Measurements from ENCODE around the gene KCNMB1. TPM values are rescaled to one million over a fixed set of nuclear protein-coding genes. Genes with fewer than 3 reads are reported as not detected.

The KCNMB1 gene
- total and polyA plus RNA-seq, 7 experiments from 2014 or later: 0.48 to 5.6 TPM; not detected in 5

DNA sequence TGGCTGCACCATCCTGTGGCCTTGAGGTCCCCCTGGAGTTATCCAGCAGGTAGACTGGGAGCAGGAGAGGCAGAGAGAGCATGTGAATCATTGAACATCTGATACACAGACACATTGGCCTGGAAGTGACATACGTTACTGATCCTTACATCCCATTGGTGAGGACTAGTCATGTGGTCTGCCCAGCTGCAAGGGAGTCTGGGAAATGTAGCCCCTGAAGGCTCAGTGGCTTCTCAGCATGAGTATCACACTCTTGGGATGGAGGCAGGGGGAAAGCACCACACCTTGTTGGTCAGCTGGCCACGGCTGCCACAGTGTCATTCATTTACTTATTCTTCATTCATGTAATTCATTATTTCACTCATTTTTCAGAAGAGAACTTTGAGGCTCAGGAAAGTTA is 13.3 kb upstream of the KCNMB1 start:
- intact Hi-C loops (cut with micrococcal nuclease): no loop called here
- Mint-ChIP-seq H3K4me1 (peaks cover 0 to 6% (median 0%) of the 10 kb centered on the region in 7 donors), H3K27me3 (peaks cover 0 to 19% (median 0%) of the 10 kb centered on the region in 5 donors), H3K36me3 (no peaks in the 10 kb centered on the region), H3K9me3 (no peaks in the 10 kb centered on the region), H3K27ac (no peak overlapping the region), H3K4me3 (no peak overlapping the region)
- Histone ChIP-seq H3K4me3 (ENCODE audit: low read length) (no peak overlapping the region), H3K27me3 (ENCODE audit: control insufficient read depth in 2 of 2, insufficient read depth in 2 of 2, low read length in 2 of 2) (no peaks in the 10 kb centered on the region), H3K9me3 (ENCODE audit: control insufficient read depth in 2 of 3, low read length in 3 of 3) (no peaks in the 10 kb centered on the region), H3K36me3 (ENCODE audit: control insufficient read depth in 2 of 3, insufficient read depth in 3 of 3, low read length in 3 of 3) (no peaks in the 10 kb centered on the region), H3K27ac (ENCODE audit: low read depth, low read length) (no peak overlapping the region), H3K4me1 (ENCODE audit: control insufficient read depth in 2 of 2, insufficient read depth in 2 of 2, low read length in 2 of 2) (no peaks in the 10 kb centered on the region)
- no peak for DNase-seq
- ATAC-seq: no peak
- ChIA-PET POLR2A (no interaction called here), CTCF (no interaction called here)

DNA sequence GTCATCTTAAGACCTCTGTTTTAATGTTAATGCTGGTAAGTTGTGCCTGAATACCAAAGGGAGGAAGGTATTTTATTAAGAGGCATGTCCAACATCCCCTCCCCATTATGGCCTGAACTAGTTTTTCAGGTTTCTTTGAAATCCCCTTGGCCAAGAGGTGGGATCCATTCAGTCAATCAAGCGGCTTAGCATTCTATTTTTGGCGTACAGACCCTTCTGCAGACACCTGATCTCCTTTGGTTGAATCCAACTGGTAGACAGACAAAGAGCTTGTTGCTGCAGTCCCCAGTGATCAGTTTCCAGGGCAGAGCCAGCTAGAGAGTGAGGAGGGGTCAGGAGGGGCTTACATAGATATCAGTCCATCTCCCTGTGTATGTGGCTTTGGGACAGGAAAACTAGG is 7.9 kb upstream of the KCNMB1 start:
- POLR2A ChIA-PET: no interaction called here
- Histone ChIP-seq H3K36me3 (ENCODE audit: control insufficient read depth in 2 of 3, insufficient read depth in 3 of 3, low read length in 3 of 3) (no peaks in the 10 kb centered on the region), H3K27ac (ENCODE audit: low read depth, low read length) (no peak overlapping the region), H3K4me1 (ENCODE audit: control insufficient read depth in 2 of 2, insufficient read depth in 2 of 2, low read length in 2 of 2) (peaks cover 0 to 12% of the 10 kb centered on the region in 2 donors), H3K27me3 (ENCODE audit: control insufficient read depth in 2 of 2, insufficient read depth in 2 of 2, low read length in 2 of 2) (no peaks in the 10 kb centered on the region), H3K9me3 (ENCODE audit: control insufficient read depth in 2 of 3, low read length in 3 of 3) (no peaks in the 10 kb centered on the region), H3K4me3 (ENCODE audit: low read length) (no peak overlapping the region)
- no peak for ATAC-seq
- Mint-ChIP-seq H3K4me1 (peaks cover 14 to 25% (median 22%) of the 10 kb centered on the region in 7 donors), H3K4me3 (no peak overlapping the region), H3K9me3 (no peaks in the 10 kb centered on the region), H3K36me3 (no peaks in the 10 kb centered on the region), H3K27me3 (peaks cover 0 to 29% (median 0%) of the 10 kb centered on the region in 5 donors), H3K27ac (no peak overlapping the region)
- intact Hi-C loops (cut with micrococcal nuclease): no loop called here
- CTCF ChIA-PET: no interaction called here
- DNase-seq: no peak

DNA sequence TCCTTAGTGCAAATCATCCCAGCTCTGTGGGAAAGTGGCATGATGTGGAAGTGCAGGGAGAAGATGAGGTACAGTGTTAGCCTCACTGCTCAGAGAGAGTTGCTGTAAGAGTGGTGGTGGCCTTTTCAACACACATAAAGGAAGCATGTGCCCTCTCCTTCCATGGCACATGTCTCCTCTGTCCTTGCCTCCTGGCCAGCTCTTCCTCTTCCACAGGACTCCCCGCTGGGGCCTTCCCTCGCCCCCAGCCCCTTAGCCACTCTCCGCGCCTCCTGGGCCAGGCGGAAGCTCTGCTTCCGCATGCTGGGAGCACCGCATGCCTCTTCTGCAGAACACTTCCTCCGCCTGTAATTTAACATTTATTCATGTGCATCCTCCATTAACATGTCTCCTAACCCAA is 4.8 kb upstream of the KCNMB1 start:
- intact Hi-C loops (cut with micrococcal nuclease): loop anchor here in 1 of 2 donors (2.0 kb wide), 1 partner anchor 27 kb away; no protein-coding TSS in a partner anchor
- H3K4me1 Mint-ChIP-seq: peaks cover 16 to 35% (median 24%) of the 10 kb centered on the region in 7 donors
- no peaks in the 10 kb centered on the region for H3K9me3 Mint-ChIP-seq
- POLR2A ChIA-PET: interaction anchor here (0.6 to 1.0 kb wide), 4 partner anchors 28 to 1957 kb away, joined by 3 read pairs; no protein-coding TSS in a partner anchor
- ATAC-seq: peak; percentile 36
- H3K27ac Mint-ChIP-seq: peak overlapping the region in 8 of 9 donors; percentile 62 to 89 (median 79)
- H3K36me3 Mint-ChIP-seq: no peaks in the 10 kb centered on the region
- H3K4me3 ChIP-seq (ENCODE audit: low read length): no peak overlapping the region
- H3K36me3 ChIP-seq (ENCODE audit: control insufficient read depth in 2 of 3, insufficient read depth in 3 of 3, low read length in 3 of 3): no peaks in the 10 kb centered on the region
- H3K9me3 ChIP-seq (ENCODE audit: control insufficient read depth in 2 of 3, low read length in 3 of 3): no peaks in the 10 kb centered on the region
- H3K27me3 Mint-ChIP-seq: peaks cover 0 to 35% (median 0%) of the 10 kb centered on the region in 5 donors
- DNase-seq: no peak
- peak overlapping the region; percentile 44 for H3K27ac ChIP-seq (ENCODE audit: low read depth, low read length)
- CTCF ChIA-PET: interaction anchor here (1.1 to 1.3 kb wide), 2 partner anchors 55 to 119 kb away, joined by 3 read pairs; no protein-coding TSS in a partner anchor
- no peaks in the 10 kb centered on the region for H3K27me3 ChIP-seq (ENCODE audit: control insufficient read depth in 2 of 2, insufficient read depth in 2 of 2, low read length in 2 of 2)
- peak overlapping the region; percentile 30 to 80 (median 72) for H3K4me3 Mint-ChIP-seq
- peaks cover 0 to 12% of the 10 kb centered on the region in 2 donors for H3K4me1 ChIP-seq (ENCODE audit: control insufficient read depth in 2 of 2, insufficient read depth in 2 of 2, low read length in 2 of 2)

DNA sequence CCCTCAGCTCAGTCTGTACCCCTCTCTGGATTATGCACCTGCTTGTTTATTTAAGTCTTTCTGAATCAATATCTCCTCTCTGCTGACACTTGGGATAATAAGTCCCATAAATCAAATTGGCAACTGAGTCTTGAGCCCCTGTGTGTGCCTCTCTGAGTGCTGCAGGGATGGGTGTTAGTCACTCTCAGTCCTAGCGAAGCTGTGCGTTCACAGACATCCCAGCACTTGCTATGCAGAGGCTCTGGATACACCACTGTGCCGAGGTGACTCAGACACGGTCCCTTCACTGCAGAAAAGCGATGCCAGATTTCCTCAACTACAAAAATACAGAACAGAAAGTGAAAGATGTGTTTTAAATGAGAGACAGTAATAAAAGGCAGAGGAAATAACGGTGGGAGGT is 4.1 kb upstream of the KCNMB1 start:
- Mint-ChIP-seq H3K9me3 (no peaks in the 10 kb centered on the region), H3K27me3 (peaks cover 0 to 37% (median 0%) of the 10 kb centered on the region in 5 donors), H3K36me3 (no peaks in the 10 kb centered on the region), H3K4me1 (peaks cover 16 to 35% (median 24%) of the 10 kb centered on the region in 7 donors), H3K27ac (peak overlapping the region; percentile 44 to 89 (median 77)), H3K4me3 (peak overlapping the region; percentile 53 to 80 (median 72))
- no peaks in the 10 kb centered on the region for H3K9me3 ChIP-seq (ENCODE audit: control insufficient read depth in 2 of 3, low read length in 3 of 3)
- no peaks in the 10 kb centered on the region for H3K27me3 ChIP-seq (ENCODE audit: control insufficient read depth in 2 of 2, insufficient read depth in 2 of 2, low read length in 2 of 2)
- H3K4me3 ChIP-seq (ENCODE audit: low read length): no peak overlapping the region
- ChIA-PET CTCF (interaction anchor here (0.6 to 1.3 kb wide), 3 partner anchors 54 to 131 kb away, joined by 3 read pairs; no protein-coding TSS in a partner anchor), POLR2A (no interaction called here)
- peak; percentile 82 for ATAC-seq
- peak overlapping the region; percentile 44 for H3K27ac ChIP-seq (ENCODE audit: low read depth, low read length)
- peaks cover 0 to 12% of the 10 kb centered on the region in 2 donors for H3K4me1 ChIP-seq (ENCODE audit: control insufficient read depth in 2 of 2, insufficient read depth in 2 of 2, low read length in 2 of 2)
- H3K36me3 ChIP-seq (ENCODE audit: control insufficient read depth in 2 of 3, insufficient read depth in 3 of 3, low read length in 3 of 3): no peaks in the 10 kb centered on the region
- intact Hi-C loops (cut with micrococcal nuclease): loop anchor here in 1 of 2 donors (2.0 kb wide), 1 partner anchor 28 kb away; no protein-coding TSS in a partner anchor
- peak in 8 of 9 donors; percentile 4 to 38 (median 22) for DNase-seq

DNA sequence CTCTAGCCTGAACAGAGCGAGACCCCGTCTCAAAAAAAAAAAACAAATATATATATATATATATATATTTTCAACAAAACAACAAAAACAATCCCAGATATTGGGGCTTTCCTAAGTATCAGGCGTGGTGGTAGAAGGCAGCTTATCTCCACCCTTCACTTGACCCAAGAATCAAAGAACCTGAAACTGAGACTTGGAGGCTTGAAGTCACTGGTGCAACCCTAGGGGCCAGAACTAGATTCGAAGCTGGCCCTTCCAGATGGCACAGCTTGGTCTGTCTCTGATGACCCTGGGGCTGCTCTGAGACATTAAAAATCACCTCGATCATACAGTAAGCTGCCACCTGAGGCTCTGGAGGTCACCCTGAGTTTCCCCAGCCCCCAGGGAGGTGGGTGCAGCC is 1.3 kb upstream of the KCNMB1 start:
- intact Hi-C loops (cut with micrococcal nuclease): no loop called here
- ChIA-PET CTCF (no interaction called here), POLR2A (no interaction called here)
- Mint-ChIP-seq H3K27ac (no peak overlapping the region), H3K27me3 (peaks cover 0 to 31% (median 0%) of the 10 kb centered on the region in 5 donors), H3K36me3 (no peaks in the 10 kb centered on the region), H3K4me1 (peaks cover 16 to 36% (median 24%) of the 10 kb centered on the region in 7 donors), H3K9me3 (no peaks in the 10 kb centered on the region), H3K4me3 (no peak overlapping the region)
- no peaks in the 10 kb centered on the region for H3K27me3 ChIP-seq (ENCODE audit: control insufficient read depth in 2 of 2, insufficient read depth in 2 of 2, low read length in 2 of 2)
- ATAC-seq: no peak
- no peaks in the 10 kb centered on the region for H3K9me3 ChIP-seq (ENCODE audit: control insufficient read depth in 2 of 3, low read length in 3 of 3)
- DNase-seq: no peak
- H3K36me3 ChIP-seq (ENCODE audit: control insufficient read depth in 2 of 3, insufficient read depth in 3 of 3, low read length in 3 of 3): no peaks in the 10 kb centered on the region
- no peak overlapping the region for H3K27ac ChIP-seq (ENCODE audit: low read depth, low read length)
- peaks cover 0 to 12% of the 10 kb centered on the region in 2 donors for H3K4me1 ChIP-seq (ENCODE audit: control insufficient read depth in 2 of 2, insufficient read depth in 2 of 2, low read length in 2 of 2)
- H3K4me3 ChIP-seq (ENCODE audit: low read length): no peak overlapping the region

DNA sequence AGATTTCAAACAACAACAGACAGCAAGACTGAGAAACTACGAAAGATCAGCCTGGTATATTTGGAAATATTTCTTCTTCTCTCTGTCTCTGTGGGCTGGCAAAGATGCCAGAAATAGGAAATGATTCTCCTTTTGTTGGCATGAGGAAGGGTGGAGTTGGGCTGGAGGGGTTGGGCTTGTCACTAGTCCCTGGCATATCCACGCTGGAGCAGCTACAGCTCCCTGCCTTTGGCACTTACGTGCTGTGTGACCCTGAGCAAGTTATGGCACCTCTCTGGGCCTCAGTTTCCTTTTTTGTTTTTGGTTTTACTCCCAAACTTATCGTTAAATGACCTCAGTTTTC is 354 bp upstream of the KCNMB1 start:
- CTCF ChIA-PET: no interaction called here
- H3K9me3 Mint-ChIP-seq: no peaks in the 10 kb centered on the region
- peaks cover 0 to 32% (median 0%) of the 10 kb centered on the region in 5 donors for H3K27me3 Mint-ChIP-seq
- H3K9me3 ChIP-seq (ENCODE audit: control insufficient read depth in 2 of 3, low read length in 3 of 3): no peaks in the 10 kb centered on the region
- H3K27ac ChIP-seq (ENCODE audit: low read depth, low read length): no peak overlapping the region
- DNase-seq (no peak), ATAC-seq (peak; percentile 43)
- H3K27ac Mint-ChIP-seq: no peak overlapping the region
- peaks cover 16 to 33% (median 24%) of the 10 kb centered on the region in 7 donors for H3K4me1 Mint-ChIP-seq
- POLR2A ChIA-PET: no interaction called here
- H3K36me3 Mint-ChIP-seq: no peaks in the 10 kb centered on the region
- H3K27me3 ChIP-seq (ENCODE audit: control insufficient read depth in 2 of 2, insufficient read depth in 2 of 2, low read length in 2 of 2): no peaks in the 10 kb centered on the region
- intact Hi-C loops (cut with micrococcal nuclease): no loop called here
- H3K4me3 Mint-ChIP-seq: no peak overlapping the region
- no peaks in the 10 kb centered on the region for H3K36me3 ChIP-seq (ENCODE audit: control insufficient read depth in 2 of 3, insufficient read depth in 3 of 3, low read length in 3 of 3)
- H3K4me1 ChIP-seq (ENCODE audit: control insufficient read depth in 2 of 2, insufficient read depth in 2 of 2, low read length in 2 of 2): peaks cover 0 to 12% of the 10 kb centered on the region in 2 donors
- H3K4me3 ChIP-seq (ENCODE audit: low read length): no peak overlapping the region
